C4-2B (cell line): ENCODE results near the gene PGBD5.

Experiments used
- CTCF ChIP-seq: fragments of 450-650 bp; conservative IDR thresholded peaks from 2 replicates; pipeline ENCODE4 v1.5.1; 2017; ENCODE audit warnings: mild to moderate bottlenecking
- ZFX ChIP-seq: fragments of 450-650 bp; IDR thresholded peaks from 2 replicates; pipeline ENCODE4 v1.6.1; 2017

GRCh38 chr1:230455291-230455690, 29.2 kb upstream of the PGBD5 start:
- TF ChIP-seq CTCF (no peak), ZFX (no peak)
